Endothelial cell of umbilical vein (primary cell): Measurements from ENCODE around the gene F8. TPM values are rescaled to one million over a fixed set of nuclear protein-coding genes. Genes with fewer than 3 reads are reported as not detected.
A peak's percentile ranks its signal among the peaks of the same experiment; 100 is the strongest.
"Not testable (repeated sequence)": the region's sequence is repeated elsewhere in the genome, so short reads cannot be mapped to it uniquely, and the experiment has no call there.

ENCODE experiments used
- BruUV-seq: library from RNA; stranded (reverse); fragments of 400-500 nt; replicated peaks from 2 replicates; lab custom pipeline; 2021; lab: Mats Ljungman, UMichigan
- CTCF ChIA-PET: fragments of 300-600, 350-600 bp; sonication (Branson Sonifier 250); formaldehyde crosslinking; loops from one replicate; lab custom pipeline; 2021; ENCODE audit warnings: antibody characterized with exemption, inconsistent platforms; lab: Charles Lee
- POLR2A ChIA-PET: fragments of 300-600, 350-600 bp; sonication (Branson Sonifier 250); formaldehyde crosslinking; loops from one replicate; lab custom pipeline; 2021; ENCODE audit warnings: antibody characterized with exemption, inconsistent platforms; lab: Charles Lee
- DNase-seq: peaks from one replicate; pipeline ENCODE4 v3.0.0-alpha.2; 2011; ENCODE audit warnings: low read depth, low spot score
- FAIRE-seq: peaks from 2 replicates; lab custom pipeline; 2011; peaks lifted over from hg19 to GRCh38; lab: Jason Lieb, UNC
- H2AFZ ChIP-seq: 2 replicates; pipeline ENCODE4 v1.6.0; 2012; ENCODE audit warnings: low read depth, low read length, control low read depth, inconsistent platforms
- H3K27ac ChIP-seq: 2 replicates; pipeline ENCODE4 v1.5.1; 2011; ENCODE audit warnings: low read depth, mild to moderate bottlenecking, control low read depth, low read length, moderate library complexity; ENCODE audit not compliant: insufficient read depth
- H3K27me3 ChIP-seq, 2 experiments: 2 replicates each; pipeline versions ENCODE4 v1.6.0 to v1.6.1; 2011; ENCODE audit warnings: low read length in 2 of 2, mixed read lengths in 1 of 2; ENCODE audit not compliant: control insufficient read depth in 2 of 2, insufficient read depth in 2 of 2
- H3K36me3 ChIP-seq, 2 experiments: 2 replicates in 1 of 2; 3 replicates in 1 of 2; pipeline ENCODE4 v1.5.1; 2011; ENCODE audit warnings: low read length in 2 of 2, mild to moderate bottlenecking in 1 of 2, moderate library complexity in 1 of 2; ENCODE audit not compliant: control insufficient read depth in 2 of 2, insufficient read depth in 2 of 2; ENCODE audit errors: extremely low read depth in 1 of 2
- H3K4me1 ChIP-seq: 3 replicates; pipeline ENCODE4 v1.5.1; 2011; ENCODE audit warnings: mild to moderate bottlenecking, low read length; ENCODE audit not compliant: control insufficient read depth, insufficient read depth; ENCODE audit errors: extremely low read depth
- H3K4me2 ChIP-seq: 2 replicates; pipeline ENCODE4 v1.6.1; 2011; ENCODE audit warnings: low read length, control low read depth, mixed read lengths; ENCODE audit not compliant: insufficient read depth
- H3K4me3 ChIP-seq, 3 experiments: fragments of 200-600 bp in 1 of 3; sonication (generic), shearing (Covaris generic) in 1 of 3; replicated peaks in 1 of 3; 2 replicates each; pipeline ENCODE4 v1.5.1; 2011 to 2016; ENCODE audit warnings: control low read depth in 3 of 3, low read length in 3 of 3, mild to moderate bottlenecking in 2 of 3, inconsistent platforms in 1 of 3, low read depth in 1 of 3, moderate library complexity in 1 of 3; ENCODE audit not compliant: insufficient read depth in 1 of 3
- H3K79me2 ChIP-seq: 2 replicates; pipeline ENCODE4 v1.6.0; 2012; ENCODE audit warnings: low read length, inconsistent platforms; ENCODE audit not compliant: control insufficient read depth, insufficient read depth
- H3K9ac ChIP-seq: replicated peaks from 2 replicates; pipeline ENCODE3; 2011; ENCODE audit warnings: low read length, control low read depth; ENCODE audit not compliant: insufficient read depth; ENCODE audit errors: extremely low read depth
- H3K9me1 ChIP-seq: replicated peaks from 3 replicates; pipeline ENCODE4 v1.6.0; 2011; ENCODE audit warnings: mild to moderate bottlenecking, low read length; ENCODE audit not compliant: control insufficient read depth, insufficient read depth; ENCODE audit errors: extremely low read depth
- H3K9me3 ChIP-seq: replicated peaks from 2 replicates; pipeline ENCODE4 v1.5.1; 2012; ENCODE audit warnings: low read length, inconsistent platforms; ENCODE audit not compliant: control insufficient read depth, insufficient read depth
- H4K20me1 ChIP-seq: replicated peaks from 2 replicates; pipeline ENCODE3; 2011; ENCODE audit warnings: mild to moderate bottlenecking, low read length; ENCODE audit not compliant: control insufficient read depth, insufficient read depth; ENCODE audit errors: extremely low read depth
- EZH2 ChIP-seq: IDR thresholded peaks from 2 replicates; pipeline ENCODE4 v1.6.1; 2012; ENCODE audit warnings: borderline replicate concordance, low read depth, mild to moderate bottlenecking, moderate library complexity, low read length, inconsistent platforms; ENCODE audit not compliant: severe bottlenecking
- FOS ChIP-seq: IDR thresholded peaks from 2 replicates; pipeline ENCODE4 v1.6.1; 2011; ENCODE audit warnings: mild to moderate bottlenecking, low read length, moderate library complexity, borderline replicate concordance; ENCODE audit not compliant: insufficient read depth
- GATA2 ChIP-seq: IDR thresholded peaks from 2 replicates; pipeline ENCODE4 v1.7.0; 2011; ENCODE audit warnings: low read depth, mild to moderate bottlenecking, moderate library complexity, mixed read lengths, low read length; ENCODE audit not compliant: insufficient read length, insufficient read depth
- JUN ChIP-seq: IDR thresholded peaks from 2 replicates; pipeline ENCODE4 v1.6.1; 2011; ENCODE audit warnings: borderline replicate concordance, low read depth; ENCODE audit not compliant: insufficient read length, insufficient read depth
- MAX ChIP-seq: IDR thresholded peaks from 2 replicates; pipeline ENCODE4 v1.6.1; 2011; ENCODE audit not compliant: insufficient read depth, insufficient read length
- POLR2A ChIP-seq: IDR thresholded peaks from 2 replicates; pipeline ENCODE4 v1.6.1; 2012; ENCODE audit warnings: low read depth, mild to moderate bottlenecking, control low read depth, low read length
- dilution Hi-C: fragments of 300-500 bp; cut with MboI; formaldehyde crosslinking; loops from one replicate; pipeline ENCODE4 v1.15.0; 2019; ENCODE audit warnings: low sequenced_read_pairs; ENCODE audit not compliant: extremely low pct_ligation_motif_present
- intact Hi-C: fragments of 100-400 bp; cut with micrococcal nuclease; formaldehyde crosslinking; loops from one replicate; pipeline ENCODE4 v1.10.0; 2022
- polyA plus RNA-seq, 4 experiments: library from polyadenylated mRNA; depleted of rRNA in 3 of 4; stranded (reverse) in 3 of 4; unstranded in 1 of 4; fragments of >200 nt; gene quantifications; 2 replicates each; pipeline versions ENCODE4 v1.2.1 to v1.2.3, GENCODE V29; 2011 to 2012; ENCODE audit warnings: missing spikeins in 1 of 4
- total RNA-seq: library from RNA; stranded (reverse); gene quantifications from 2 replicates; pipeline ENCODE4 v1.2.3, GENCODE V29; 2021

The F8 gene
- total and polyA plus RNA-seq, 2 donors (not counting 3 experiments of a cell fraction or from before 2014, with no cell fraction given): 0.62 to 1.1 TPM

DNA sequence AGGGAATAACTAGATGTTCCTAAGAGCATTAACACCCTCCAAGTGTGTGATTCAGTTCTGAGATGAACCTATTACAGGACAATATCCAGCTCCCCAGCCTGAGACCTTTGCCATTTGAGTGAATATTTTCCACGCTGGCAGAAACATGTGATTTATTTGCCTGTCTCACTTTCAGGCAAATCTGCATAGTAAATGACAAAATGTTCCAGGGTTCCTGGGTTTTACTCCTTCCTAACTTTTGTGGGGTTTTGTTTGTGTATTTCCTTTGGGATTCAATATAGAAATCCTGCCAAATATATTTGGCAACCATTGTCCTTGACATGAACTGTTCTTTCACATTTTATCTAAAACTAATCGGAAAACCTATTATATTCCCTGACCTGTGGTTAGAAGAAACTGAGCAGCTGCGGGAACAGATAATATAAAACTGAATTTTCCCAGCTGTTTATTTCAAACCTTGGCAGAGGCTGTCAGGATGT, 12.5 kb downstream of the F8 start:
- CTCF ChIA-PET: interaction anchor here (0.6 to 1.1 kb wide), 2 partner anchors 17 to 132 kb away, joined by 3 read pairs; partner anchors contain the start of gene FUNDC2
- Histone ChIP-seq H3K36me3 (no peaks in the 10 kb centered on the region), H4K20me1 (no peaks in the 10 kb centered on the region), H3K79me2 (no peaks in the 10 kb centered on the region), H3K4me3 (no peak overlapping the region), H3K27ac (no peak overlapping the region), H3K4me2 (no peak overlapping the region), H2AFZ (no peak overlapping the region), H3K9me3 (no peaks in the 10 kb centered on the region), H3K4me1 (no peaks in the 10 kb centered on the region), H3K9ac (no peak overlapping the region), H3K9me1 (no peaks in the 10 kb centered on the region), H3K27me3 (no peaks in the 10 kb centered on the region)
- TF ChIP-seq EZH2 (no peak), POLR2A (no peak), MAX (no peak), GATA2 (no peak), JUN (no peak), FOS (no peak)
- peak; percentile 74 for DNase-seq
- intact Hi-C loops (no loop called here), dilution Hi-C loops (no loop called here)
- BruUV-seq: no TSS peak
- POLR2A ChIA-PET: no interaction called here
- FAIRE-seq: no peak

DNA sequence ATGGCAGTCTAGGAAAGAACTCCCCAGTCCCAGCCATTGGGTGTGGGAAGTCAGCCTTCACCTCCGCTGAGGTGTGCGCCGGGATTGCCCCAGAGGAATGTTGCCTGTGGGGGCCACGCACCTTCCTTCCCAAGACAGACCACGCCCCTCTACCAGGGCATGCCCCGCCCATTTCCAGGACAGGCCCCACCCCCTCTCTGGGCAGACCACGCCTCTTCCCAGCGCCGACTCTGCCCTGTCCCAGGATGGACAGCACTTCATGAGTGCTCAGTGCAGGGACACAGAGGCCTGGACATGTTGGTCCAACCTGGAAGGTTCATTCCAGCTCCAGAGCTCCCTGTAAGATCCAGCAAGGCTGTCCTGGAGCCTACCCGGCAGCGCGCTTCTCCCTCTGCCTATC, 13.9 kb downstream of the F8 start:
- H3K9ac ChIP-seq, H3K36me3 ChIP-seq, H3K27me3 ChIP-seq, intact Hi-C loops, H2AFZ ChIP-seq, CTCF ChIA-PET, H4K20me1 ChIP-seq, H3K9me3 ChIP-seq, DNase-seq, H3K79me2 ChIP-seq, H3K27ac ChIP-seq, H3K4me3 ChIP-seq, dilution Hi-C loops, H3K9me1 ChIP-seq, H3K4me1 ChIP-seq, BruUV-seq, H3K4me2 ChIP-seq, POLR2A ChIA-PET: not testable (repeated sequence)
- FAIRE-seq: peak; percentile 89

GRCh38 chrX:155006913-155007671, 15.4 kb downstream of the F8 start:
- BruUV-seq, H3K9me1 ChIP-seq, FAIRE-seq, H4K20me1 ChIP-seq, H3K36me3 ChIP-seq, CTCF ChIA-PET, H3K4me2 ChIP-seq, dilution Hi-C loops, POLR2A ChIA-PET, H3K27ac ChIP-seq, H3K9ac ChIP-seq, intact Hi-C loops, H2AFZ ChIP-seq, H3K9me3 ChIP-seq, H3K4me1 ChIP-seq, H3K4me3 ChIP-seq, H3K27me3 ChIP-seq, H3K79me2 ChIP-seq: not testable (repeated sequence)
- DNase-seq: peak; percentile 1
